H9 (cell line): ENCODE measurements around the gene LRCH1. TPM values are rescaled to one million over a fixed set of nuclear protein-coding genes. Genes with fewer than 3 reads are reported as not detected.

Experiments
- DNase-seq: peaks from one replicate; pipeline ENCODE4 v3.0.0-alpha.2; 2017
- H2AFZ ChIP-seq: one replicate; pipeline ENCODE4 v1.6.1; 2013; ENCODE audit warnings: mild to moderate bottlenecking, low read length, control low read depth, moderate library complexity
- H2AK5ac ChIP-seq: 2 replicates; pipeline ENCODE4 v1.6.1; 2013; ENCODE audit warnings: low read length, control low read depth, mixed read lengths; ENCODE audit not compliant: insufficient read length
- H2BK120ac ChIP-seq: one replicate; pipeline ENCODE4 v1.6.1; 2013; ENCODE audit warnings: low read depth, mild to moderate bottlenecking, low read length, control low read depth, inconsistent platforms; ENCODE audit not compliant: poor library complexity, severe bottlenecking
- H2BK12ac ChIP-seq: 2 replicates; pipeline ENCODE4 v1.6.1; 2013; ENCODE audit warnings: low read length, control low read depth, mixed read lengths, low read depth; ENCODE audit not compliant: insufficient read length
- H2BK15ac ChIP-seq: 2 replicates; pipeline ENCODE4 v1.6.1; 2013; ENCODE audit warnings: low read depth, low read length, control low read depth
- H2BK20ac ChIP-seq: one replicate; pipeline ENCODE4 v1.6.1; 2013; ENCODE audit warnings: low read depth, mild to moderate bottlenecking, low read length, control low read depth, inconsistent platforms; ENCODE audit not compliant: poor library complexity, severe bottlenecking
- H2BK5ac ChIP-seq: 2 replicates; pipeline ENCODE4 v1.6.1; 2013; ENCODE audit warnings: low read length, control low read depth, mixed read lengths; ENCODE audit not compliant: insufficient read length
- H3K14ac ChIP-seq: 2 replicates; pipeline ENCODE4 v1.6.1; 2013; ENCODE audit warnings: low read length, control low read depth; ENCODE audit not compliant: insufficient read depth
- H3K18ac ChIP-seq: 2 replicates; pipeline ENCODE4 v1.6.1; 2013; ENCODE audit warnings: low read depth, mild to moderate bottlenecking, mixed read lengths, low read length, control low read depth; ENCODE audit not compliant: insufficient read length
- H3K23ac ChIP-seq: 2 replicates; pipeline ENCODE4 v1.6.1; 2013; ENCODE audit warnings: low read length, control low read depth, mixed read lengths, low read depth; ENCODE audit not compliant: insufficient read length
- H3K23me2 ChIP-seq: 2 replicates; pipeline ENCODE4 v1.6.1; 2013; ENCODE audit warnings: low read depth, mild to moderate bottlenecking, mixed read lengths, low read length, control low read depth; ENCODE audit not compliant: insufficient read length, poor library complexity, severe bottlenecking
- H3K27ac ChIP-seq: 2 replicates; pipeline ENCODE4 v1.5.1; 2013; ENCODE audit warnings: low read length, control low read depth, mixed read lengths, low read depth; ENCODE audit not compliant: insufficient read length
- H3K27me3 ChIP-seq: 2 replicates; pipeline ENCODE4 v1.6.1; 2013; ENCODE audit warnings: low read length, control low read depth, inconsistent platforms; ENCODE audit not compliant: insufficient read depth
- H3K4ac ChIP-seq: 2 replicates; pipeline ENCODE4 v1.6.1; 2013; ENCODE audit warnings: low read depth, mild to moderate bottlenecking, control low read depth, inconsistent platforms, low read length, moderate library complexity
- H3K4me1 ChIP-seq: 2 replicates; pipeline ENCODE4 v1.6.1; 2013; ENCODE audit warnings: low read length, control low read depth, inconsistent platforms; ENCODE audit not compliant: insufficient read depth
- H3K4me2 ChIP-seq: 2 replicates; pipeline ENCODE4 v1.6.1; 2013; ENCODE audit warnings: low read length, control low read depth, mixed read lengths; ENCODE audit not compliant: insufficient read length, insufficient read depth
- H3K56ac ChIP-seq: 2 replicates; pipeline ENCODE4 v1.6.1; 2013; ENCODE audit warnings: low read depth, mild to moderate bottlenecking, mixed read lengths, low read length, control low read depth; ENCODE audit not compliant: insufficient read length
- H3K79me1 ChIP-seq: 2 replicates; pipeline ENCODE4 v1.6.1; 2013; ENCODE audit warnings: low read depth, mild to moderate bottlenecking, moderate library complexity, low read length, control low read depth, inconsistent platforms; ENCODE audit not compliant: insufficient read depth, poor library complexity, severe bottlenecking
- H3K79me2 ChIP-seq: 2 replicates; pipeline ENCODE4 v1.6.1; 2013; ENCODE audit warnings: low read length, control low read depth, inconsistent platforms; ENCODE audit not compliant: insufficient read depth
- H3K9ac ChIP-seq: 2 replicates; pipeline ENCODE4 v1.6.1; 2013; ENCODE audit warnings: low read length, control low read depth, mixed read lengths; ENCODE audit not compliant: insufficient read length; ENCODE audit errors: extremely low read depth
- H3K9me3 ChIP-seq: one replicate; pipeline ENCODE4 v1.6.1; 2013; ENCODE audit warnings: low read depth, low read length, inconsistent platforms; ENCODE audit not compliant: control insufficient read depth
- H3T11ph ChIP-seq: one replicate; pipeline ENCODE4 v1.6.1; 2013; ENCODE audit warnings: mild to moderate bottlenecking, low read length, control low read depth, inconsistent platforms
- H4K20me1 ChIP-seq: one replicate; pipeline ENCODE4 v1.6.1; 2013; ENCODE audit not compliant: control insufficient read depth, insufficient read length, insufficient read depth
- H4K5ac ChIP-seq: 2 replicates; pipeline ENCODE4 v1.6.1; 2013; ENCODE audit warnings: low read depth, mild to moderate bottlenecking, mixed read lengths, low read length, control low read depth; ENCODE audit not compliant: insufficient read length
- H4K8ac ChIP-seq: replicated peaks from 2 replicates; pipeline ENCODE4 v1.6.1; 2013; ENCODE audit warnings: low read length, control low read depth, mixed read lengths, low read depth; ENCODE audit not compliant: insufficient read length
- H4K91ac ChIP-seq: 2 replicates; pipeline ENCODE4 v1.6.1; 2013; ENCODE audit warnings: low read depth, mild to moderate bottlenecking, moderate library complexity, mixed read lengths, low read length, control low read depth; ENCODE audit not compliant: insufficient read length
- H3K27ac Mint-ChIP-seq, 3 experiments: 2 replicates in 2 of 3; 3 replicates in 1 of 3; pipeline ENCODE4 v1.8.0; 2020 to 2021; ENCODE audit warnings: mixed read lengths in 3 of 3, mild to moderate bottlenecking in 1 of 3, moderate library complexity in 1 of 3
- H3K27me3 Mint-ChIP-seq: 2 replicates; pipeline ENCODE4 v1.8.0; 2021; ENCODE audit warnings: low read depth, mild to moderate bottlenecking, moderate library complexity, mixed read lengths
- H3K36me3 Mint-ChIP-seq, 3 experiments: 2 replicates in 2 of 3; 3 replicates in 1 of 3; pipeline ENCODE4 v1.8.0; 2020 to 2021; ENCODE audit warnings: low read depth in 3 of 3, mixed read lengths in 3 of 3; ENCODE audit not compliant: insufficient read depth in 1 of 3
- H3K4me1 Mint-ChIP-seq, 2 experiments: 2 replicates each; pipeline ENCODE4 v1.8.0; 2020; ENCODE audit warnings: mixed read lengths in 2 of 2
- H3K4me3 Mint-ChIP-seq, 2 experiments: 2 replicates in 1 of 2; 3 replicates in 1 of 2; pipeline ENCODE4 v1.8.0; 2020 to 2021; ENCODE audit warnings: mild to moderate bottlenecking in 2 of 2, mixed read lengths in 2 of 2, moderate library complexity in 1 of 2
- H3K9me3 Mint-ChIP-seq, 2 experiments: 2 replicates in 1 of 2; 3 replicates in 1 of 2; pipeline ENCODE4 v1.8.0; 2020; ENCODE audit warnings: mild to moderate bottlenecking in 2 of 2, mixed read lengths in 2 of 2, moderate library complexity in 1 of 2
- WGBS: extraction: QIAGEN DNeasy Blood & Tissue Kit; methylation state at CpG from one replicate; pipeline ENCODE4 v1.1.7; 2013; ENCODE audit warnings: missing lambda C conversion rate, low lambda C conversion rate, mixed read lengths; ENCODE audit not compliant: insufficient read length; ENCODE audit errors: extremely low coverage; 5-methylcytosine and 5-hydroxymethylcytosine counted together
- total RNA-seq: library from RNA; stranded (reverse); gene quantifications from 2 replicates; pipeline ENCODE4 v1.2.1, GENCODE V29; 2021
- TF ChIP-seq, protein P1 (sequence below): fragments of 200-600 bp; sonication (generic); conservative IDR thresholded peaks from 3 replicates; pipeline ENCODE4 v1.8.0; 2021; ENCODE audit warnings: antibody characterized with exemption, mild to moderate bottlenecking

The LRCH1 gene
- total RNA-seq, 1 experiment from 2014 or later, result 8.0 TPM

DNA sequence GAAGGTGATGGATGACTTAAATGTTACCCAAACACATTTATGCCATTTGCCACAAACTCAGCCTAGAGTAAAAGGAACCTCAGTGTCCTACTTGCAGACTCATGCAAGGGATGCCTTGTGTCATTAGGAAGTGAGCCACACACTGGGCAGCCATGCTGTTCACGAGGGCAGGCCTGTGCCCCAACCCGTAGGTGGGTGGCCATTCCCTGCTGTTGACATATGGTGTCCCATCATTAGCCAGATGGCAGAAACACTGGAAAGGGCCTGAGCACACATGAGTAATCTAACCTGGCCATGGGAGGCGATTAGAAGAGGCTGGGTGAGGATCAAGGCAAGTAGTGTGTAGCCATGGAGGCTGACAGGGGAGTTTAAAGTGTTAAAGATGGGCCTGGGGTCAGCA, 9.7 kb upstream of the LRCH1 start:
- H2BK120ac ChIP-seq, result no peak overlapping the region
- Mint-ChIP-seq H3K4me1 (no peaks in the 10 kb centered on the region), H3K4me3 (no peak overlapping the region), H3K9me3 (no peaks in the 10 kb centered on the region), H3K36me3 (no peaks in the 10 kb centered on the region), H3K27ac (peak overlapping the region in 1 of 3 experiments; percentile 29; a peak in 1 of 7 replicates), H3K27me3 (peaks cover 2% of the 10 kb centered on the region; the same call in 1 of the 2 replicates)
- H3K18ac ChIP-seq, result no peak overlapping the region
- no peak overlapping the region for H2BK20ac ChIP-seq
- no peak overlapping the region for H3T11ph ChIP-seq
- no peak overlapping the region for H4K8ac ChIP-seq
- H3K79me1 ChIP-seq, result no peaks in the 10 kb centered on the region
- no peak overlapping the region for H3K27ac ChIP-seq
- no peaks in the 10 kb centered on the region for H3K79me2 ChIP-seq
- no peak overlapping the region for H2AFZ ChIP-seq
- H2AK5ac ChIP-seq, result no peak overlapping the region
- no CpG with 5 or more reads among the region's 3 CpGs for WGBS
- no peaks in the 10 kb centered on the region for H3K9me3 ChIP-seq
- no peak overlapping the region for H2BK5ac ChIP-seq
- no peak overlapping the region for H3K9ac ChIP-seq
- H3K23ac ChIP-seq, result peak overlapping the region; percentile 9
- no peaks in the 10 kb centered on the region for H3K23me2 ChIP-seq
- no peak overlapping the region for H2BK15ac ChIP-seq
- no peak overlapping the region for H3K14ac ChIP-seq
- H4K91ac ChIP-seq, result no peak overlapping the region
- H4K5ac ChIP-seq, result no peak overlapping the region
- no peak overlapping the region for H2BK12ac ChIP-seq
- H3K27me3 ChIP-seq, result no peaks in the 10 kb centered on the region
- H3K4me2 ChIP-seq, result no peak overlapping the region
- no peak overlapping the region for H3K56ac ChIP-seq
- no peak overlapping the region for H3K4ac ChIP-seq
- DNase-seq, result no peak
- no peaks in the 10 kb centered on the region for H4K20me1 ChIP-seq
- TF ChIP-seq, protein P1, sequence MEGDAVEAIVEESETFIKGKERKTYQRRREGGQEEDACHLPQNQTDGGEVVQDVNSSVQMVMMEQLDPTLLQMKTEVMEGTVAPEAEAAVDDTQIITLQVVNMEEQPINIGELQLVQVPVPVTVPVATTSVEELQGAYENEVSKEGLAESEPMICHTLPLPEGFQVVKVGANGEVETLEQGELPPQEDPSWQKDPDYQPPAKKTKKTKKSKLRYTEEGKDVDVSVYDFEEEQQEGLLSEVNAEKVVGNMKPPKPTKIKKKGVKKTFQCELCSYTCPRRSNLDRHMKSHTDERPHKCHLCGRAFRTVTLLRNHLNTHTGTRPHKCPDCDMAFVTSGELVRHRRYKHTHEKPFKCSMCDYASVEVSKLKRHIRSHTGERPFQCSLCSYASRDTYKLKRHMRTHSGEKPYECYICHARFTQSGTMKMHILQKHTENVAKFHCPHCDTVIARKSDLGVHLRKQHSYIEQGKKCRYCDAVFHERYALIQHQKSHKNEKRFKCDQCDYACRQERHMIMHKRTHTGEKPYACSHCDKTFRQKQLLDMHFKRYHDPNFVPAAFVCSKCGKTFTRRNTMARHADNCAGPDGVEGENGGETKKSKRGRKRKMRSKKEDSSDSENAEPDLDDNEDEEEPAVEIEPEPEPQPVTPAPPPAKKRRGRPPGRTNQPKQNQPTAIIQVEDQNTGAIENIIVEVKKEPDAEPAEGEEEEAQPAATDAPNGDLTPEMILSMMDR, result no peak
- no peaks in the 10 kb centered on the region for H3K4me1 ChIP-seq
